Esophagus muscularis mucosa (tissue), 4 donors: ENCODE data around the gene DOCK3. TPM values are rescaled to one million over a fixed set of nuclear protein-coding genes. Genes with fewer than 3 reads are reported as not detected.

Source experiments
- DNase-seq: peaks from one replicate; pipeline ENCODE4 v3.0.0-alpha.2; 2017; ENCODE audit errors: extremely low spot score
- H3K27ac ChIP-seq, 4 donors: fragments of 200-600 bp; sonication (generic); replicated peaks in 1 of 4; 1 replicate in 3 of 4; 2 replicates in 1 of 4; pipeline ENCODE4 v1.5.1; 2016 to 2019; ENCODE audit warnings: mild to moderate bottlenecking in 1 of 4
- H3K27me3 ChIP-seq, 4 donors: fragments of 200-600 bp; sonication (generic); one replicate each; pipeline versions ENCODE4 v1.5.1 to v1.6.0; 2016 to 2019
- H3K36me3 ChIP-seq, 4 donors: fragments of 200-600 bp; sonication (generic); one replicate each; pipeline ENCODE4 v1.5.1; 2016 to 2019
- H3K4me1 ChIP-seq, 4 donors: fragments of 200-600 bp; sonication (generic); one replicate each; pipeline ENCODE4 v1.5.1; 2016 to 2019
- H3K4me3 ChIP-seq, 4 donors: fragments of 200-600 bp; sonication (generic); 1 replicate in 2 of 4; 2 replicates in 2 of 4; pipeline ENCODE4 v1.5.1; 2016 to 2019; ENCODE audit warnings: mild to moderate bottlenecking in 4 of 4, moderate library complexity in 1 of 4
- H3K9me3 ChIP-seq, 4 donors: fragments of 200-600 bp; sonication (generic); 1 replicate in 3 of 4; 2 replicates in 1 of 4; pipeline ENCODE4 v1.5.1; 2016 to 2019
- EP300 ChIP-seq: sonication (generic); formaldehyde crosslinking; IDR thresholded peaks from one replicate; pipeline ENCODE4 v1.6.1; 2017; ENCODE audit warnings: antibody characterized with exemption
- POLR2A ChIP-seq: fragments of 450-650 bp; IDR thresholded peaks from one replicate; pipeline ENCODE4 v1.6.1; 2017; ENCODE audit warnings: antibody characterized with exemption, moderate library complexity, mild to moderate bottlenecking, low read depth
- POLR2AphosphoS5 ChIP-seq, 2 donors: sonication (generic); formaldehyde crosslinking; IDR thresholded peaks; one replicate each; pipeline ENCODE4 v1.6.1; 2017; ENCODE audit warnings: antibody characterized with exemption in 2 of 2
- WGBS: methylation state at CpG from one replicate; pipeline ENCODE4 v1.1.5; 2018; 5-methylcytosine and 5-hydroxymethylcytosine counted together
- intact Hi-C: fragments of 100-400 bp; cut with DNase I; formaldehyde crosslinking; loops from one replicate; pipeline ENCODE4 v1.15.1; 2023
- total RNA-seq, 4 donors: library from RNA; depleted of rRNA; stranded (reverse); fragments of >200 nt; gene quantifications; one replicate each; pipeline versions ENCODE4 v1.1.0 to v1.2.1, GENCODE V29; 2016
- TF ChIP-seq, protein P1 (sequence below), 3 experiments: fragments of 200-600 bp in 2 of 3; fragments of 450-650 bp in 1 of 3; sonication (generic) in 2 of 3; IDR thresholded peaks; one replicate each; pipeline ENCODE4 v1.5.1; 2017 to 2019; ENCODE audit warnings: antibody characterized with exemption in 3 of 3, mild to moderate bottlenecking in 2 of 3, moderate library complexity in 1 of 3

Gene DOCK3
- total RNA-seq, 4 donors from 2014 or later = 5.4 to 10.6 (median 7.2) TPM

DNA sequence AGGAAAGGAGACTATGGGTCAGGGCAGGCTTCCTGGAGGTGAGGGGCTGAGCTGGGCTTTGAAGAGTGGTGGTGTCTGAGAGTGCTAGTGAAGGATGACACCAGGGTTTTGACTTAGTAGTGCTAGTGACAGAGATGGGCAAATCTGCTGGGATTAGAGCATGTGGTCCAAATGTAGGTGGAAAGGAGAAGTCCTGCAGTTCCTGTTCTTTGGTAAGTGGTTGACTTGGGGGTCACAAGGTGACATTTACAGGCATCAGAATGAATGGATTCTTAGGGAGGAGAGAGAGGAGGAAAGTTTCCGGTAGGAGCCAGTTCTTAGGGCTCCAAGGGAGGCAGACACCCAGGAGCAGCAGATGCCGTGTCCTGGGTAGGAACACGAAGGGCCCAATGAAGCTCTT lies 796 bp upstream of the DOCK3 start:
- no peak overlapping the region for H3K27ac ChIP-seq
- peak overlapping the region in 1 of 4 donors; percentile 65 for H3K4me3 ChIP-seq
- intact Hi-C loops = loop anchor here (10.0 kb wide), 1 partner anchor 701 kb away; no protein-coding TSS in a partner anchor
- TF ChIP-seq POLR2A = no peak
- TF ChIP-seq, protein P1, sequence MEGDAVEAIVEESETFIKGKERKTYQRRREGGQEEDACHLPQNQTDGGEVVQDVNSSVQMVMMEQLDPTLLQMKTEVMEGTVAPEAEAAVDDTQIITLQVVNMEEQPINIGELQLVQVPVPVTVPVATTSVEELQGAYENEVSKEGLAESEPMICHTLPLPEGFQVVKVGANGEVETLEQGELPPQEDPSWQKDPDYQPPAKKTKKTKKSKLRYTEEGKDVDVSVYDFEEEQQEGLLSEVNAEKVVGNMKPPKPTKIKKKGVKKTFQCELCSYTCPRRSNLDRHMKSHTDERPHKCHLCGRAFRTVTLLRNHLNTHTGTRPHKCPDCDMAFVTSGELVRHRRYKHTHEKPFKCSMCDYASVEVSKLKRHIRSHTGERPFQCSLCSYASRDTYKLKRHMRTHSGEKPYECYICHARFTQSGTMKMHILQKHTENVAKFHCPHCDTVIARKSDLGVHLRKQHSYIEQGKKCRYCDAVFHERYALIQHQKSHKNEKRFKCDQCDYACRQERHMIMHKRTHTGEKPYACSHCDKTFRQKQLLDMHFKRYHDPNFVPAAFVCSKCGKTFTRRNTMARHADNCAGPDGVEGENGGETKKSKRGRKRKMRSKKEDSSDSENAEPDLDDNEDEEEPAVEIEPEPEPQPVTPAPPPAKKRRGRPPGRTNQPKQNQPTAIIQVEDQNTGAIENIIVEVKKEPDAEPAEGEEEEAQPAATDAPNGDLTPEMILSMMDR (IDR thresholded peaks at IDR 0.05) = no peak
- no peak for TF ChIP-seq POLR2AphosphoS5 (IDR thresholded peaks at IDR 0.05)
- TF ChIP-seq EP300 = no peak
- no peaks in the 10 kb centered on the region for H3K36me3 ChIP-seq
- H3K27me3 ChIP-seq = peaks cover 0 to 31% (median 1%) of the 10 kb centered on the region in 4 donors
- no peaks in the 10 kb centered on the region for H3K9me3 ChIP-seq
- H3K4me1 ChIP-seq = peaks cover 0 to 38% (median 23%) of the 10 kb centered on the region in 4 donors
- 71% methylated on average over 3 of the region's 3 CpGs for WGBS
- DNase-seq = peak; percentile 89

- Histone ChIP-seq H3K27me3 (peaks cover 0 to 33% (median 1%) of the 10 kb centered on the region in 4 donors), H3K27ac (peak overlapping the region; percentile 62 to 76 (median 66)), H3K4me3 (peak overlapping the region; percentile 63 to 86 (median 68)), H3K9me3 (no peaks in the 10 kb centered on the region), H3K4me1 (peaks cover 0 to 38% (median 23%) of the 10 kb centered on the region in 4 donors), H3K36me3 (no peaks in the 10 kb centered on the region)
- peak; percentile 31 for DNase-seq
- no peak for TF ChIP-seq POLR2A
- TF ChIP-seq, protein P1 (IDR thresholded peaks at IDR 0.05) = peak; percentile 46 to 71 (median 60)
- intact Hi-C loops = loop anchor here (10.0 kb wide), 1 partner anchor 699 kb away; no protein-coding TSS in a partner anchor
- WGBS = 8% methylated on average over 12 of the region's 65 CpGs
These were observed 678 bp downstream of the DOCK3 start for GRCh38 chr3:50675179-50676030.

- TF ChIP-seq, protein P1 (IDR thresholded peaks at IDR 0.05) = no peak
- TF ChIP-seq EP300 = no peak
- no peak for TF ChIP-seq POLR2AphosphoS5 (IDR thresholded peaks at IDR 0.05)
- no peak for TF ChIP-seq POLR2A
- H3K27me3 ChIP-seq = peaks cover 0 to 33% (median 1%) of the 10 kb centered on the region in 4 donors
- DNase-seq = no peak
- H3K4me1 ChIP-seq = peaks cover 0 to 38% (median 23%) of the 10 kb centered on the region in 4 donors
- intact Hi-C loops = loop anchor here (10.0 kb wide), 1 partner anchor 699 kb away; no protein-coding TSS in a partner anchor
- H3K4me3 ChIP-seq = peak overlapping the region in 1 of 4 donors; percentile 65
- H3K36me3 ChIP-seq = no peaks in the 10 kb centered on the region
- 70% methylated on average over 7 of the region's 7 CpGs for WGBS
- H3K9me3 ChIP-seq = no peaks in the 10 kb centered on the region
- H3K27ac ChIP-seq = no peak overlapping the region
These were observed 1.4 kb downstream of the DOCK3 start for GRCh38 chr3:50676031-50676705.

DNA sequence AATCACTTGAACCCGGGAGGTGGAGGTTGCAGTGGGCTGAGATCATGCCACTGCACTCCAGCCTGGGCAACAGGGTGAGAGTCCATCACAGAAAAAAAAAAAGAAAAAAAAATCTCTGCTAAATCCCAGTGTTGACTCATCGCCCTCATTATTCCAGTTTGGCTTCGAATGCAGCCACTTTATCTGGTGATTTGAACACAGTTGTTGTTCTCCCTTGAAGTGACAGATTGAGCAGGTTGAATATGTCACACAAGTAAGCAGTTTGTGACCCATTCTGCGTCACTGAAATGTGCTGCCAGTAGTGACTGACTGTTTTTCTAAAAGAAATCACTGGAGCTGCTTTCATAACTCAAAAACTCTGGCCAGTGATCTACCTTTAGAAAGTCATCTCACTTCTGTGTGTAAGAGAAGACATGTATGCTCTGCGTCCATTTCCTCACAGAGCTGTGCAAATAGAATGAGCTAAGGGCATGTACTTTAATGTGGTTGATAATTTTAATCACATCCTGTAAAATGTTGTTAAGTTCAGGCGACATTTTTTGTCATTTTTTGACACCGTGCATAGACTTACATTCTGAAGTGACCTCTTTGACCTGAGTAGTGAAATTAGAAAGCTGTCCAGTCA lies 12.5 kb downstream of the DOCK3 start:
- no peaks in the 10 kb centered on the region for H3K27me3 ChIP-seq
- intact Hi-C loops = no loop called here
- H3K9me3 ChIP-seq = no peaks in the 10 kb centered on the region
- no peak overlapping the region for H3K4me3 ChIP-seq
- DNase-seq = no peak
- peaks cover 0 to 10% (median 5%) of the 10 kb centered on the region in 4 donors for H3K4me1 ChIP-seq
- no peaks in the 10 kb centered on the region for H3K36me3 ChIP-seq
- H3K27ac ChIP-seq = no peak overlapping the region
- TF ChIP-seq POLR2A = no peak
- TF ChIP-seq, protein P1 (IDR thresholded peaks at IDR 0.05) = no peak
- TF ChIP-seq POLR2AphosphoS5 (IDR thresholded peaks at IDR 0.05) = no peak
- WGBS = 81% methylated on average over 7 of the region's 7 CpGs
